ENCODE data around the gene CCDC12.
"Not testable (repeated sequence)": the region's sequence is repeated elsewhere in the genome, so short reads cannot be mapped to it uniquely, and the experiment has no call there.

CCDC12 gene

GRCh38 chr3:46918634-46919033 is 57.9 kb downstream of the CCDC12 start:
- Histone ChIP-seq H3K9me3 (ENCODE audit: control insufficient read depth in 2 of 2, low read length in 2 of 2) (no peaks in the 10 kb centered on the region), H3K36me3 (ENCODE audit: control insufficient read depth in 2 of 2, insufficient read depth in 2 of 2, low read length in 2 of 2) (peaks cover 39 to 42% of the 10 kb centered on the region in 2 donors), H3K27me3 (ENCODE audit: control insufficient read depth in 1 of 2, insufficient read depth in 2 of 2, low read length in 2 of 2) (no peaks in the 10 kb centered on the region), H3K4me3 (ENCODE audit: low read length in 2 of 2) (no peak overlapping the region), H3K9ac (ENCODE audit: low read length in 2 of 2) (no peak overlapping the region), H3K4me1 (ENCODE audit: control insufficient read depth, insufficient read depth, low read length) (peaks cover 12% of the 10 kb centered on the region), H3K27ac (ENCODE audit: low read length) (no peak overlapping the region)

DNA sequence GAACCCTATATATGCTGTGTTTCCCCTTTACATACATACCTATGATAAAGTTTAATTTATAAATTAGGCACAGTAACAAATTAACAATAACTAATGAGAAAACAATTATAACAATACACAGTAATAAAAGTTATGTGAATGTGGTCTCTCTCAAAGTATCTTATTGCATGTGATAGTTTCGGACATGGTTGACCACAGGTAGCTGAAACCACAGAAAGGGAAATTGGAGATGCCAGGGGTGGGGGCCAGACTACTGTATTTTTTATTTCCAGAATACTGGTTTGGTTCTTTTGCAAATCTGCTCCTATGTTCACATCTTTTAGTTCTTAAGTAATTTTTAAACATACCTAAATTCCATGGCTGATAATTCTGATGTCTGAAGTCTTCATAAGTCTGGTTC is 58.3 kb downstream of the CCDC12 start:
- Histone ChIP-seq H3K4me1 (ENCODE audit: control insufficient read depth, insufficient read depth, low read length) (peaks cover 11% of the 10 kb centered on the region), H3K27ac (ENCODE audit: low read length) (no peak overlapping the region), H3K36me3 (ENCODE audit: control insufficient read depth in 2 of 2, insufficient read depth in 2 of 2, low read length in 2 of 2) (peaks cover 39 to 40% of the 10 kb centered on the region in 2 donors), H3K4me3 (ENCODE audit: low read length in 2 of 2) (no peak overlapping the region), H3K27me3 (ENCODE audit: control insufficient read depth in 1 of 2, insufficient read depth in 2 of 2, low read length in 2 of 2) (no peaks in the 10 kb centered on the region), H3K9me3 (ENCODE audit: control insufficient read depth in 2 of 2, low read length in 2 of 2) (no peaks in the 10 kb centered on the region), H3K9ac (ENCODE audit: low read length in 2 of 2) (no peak overlapping the region)

GRCh38 chr3:46917257-46917656 is 59.3 kb downstream of the CCDC12 start:
- H3K4me1 ChIP-seq (ENCODE audit: control insufficient read depth, insufficient read depth, low read length), result peaks cover 8% of the 10 kb centered on the region
- H3K9ac ChIP-seq (ENCODE audit: low read length in 2 of 2), result no peak overlapping the region
- no peak overlapping the region for H3K27ac ChIP-seq (ENCODE audit: low read length)
- H3K27me3 ChIP-seq (ENCODE audit: control insufficient read depth in 1 of 2, insufficient read depth in 2 of 2, low read length in 2 of 2), result no peaks in the 10 kb centered on the region
- peaks cover 31% of the 10 kb centered on the region in 2 donors for H3K36me3 ChIP-seq (ENCODE audit: control insufficient read depth in 2 of 2, insufficient read depth in 2 of 2, low read length in 2 of 2)
- H3K9me3 ChIP-seq (ENCODE audit: control insufficient read depth in 2 of 2, low read length in 2 of 2), result no peaks in the 10 kb centered on the region
- H3K4me3 ChIP-seq (ENCODE audit: low read length in 2 of 2), result no peak overlapping the region

- H3K36me3 ChIP-seq (ENCODE audit: control insufficient read depth in 2 of 2, insufficient read depth in 2 of 2, low read length in 2 of 2), result peaks cover 27% of the 10 kb centered on the region in 2 donors
Observed at GRCh38 chr3:46916799-46917198, 59.7 kb downstream of the CCDC12 start.

GRCh38 chr3:46916278-46916677 is 60.3 kb downstream of the CCDC12 start:
- peaks cover 22% of the 10 kb centered on the region in 2 donors for H3K36me3 ChIP-seq (ENCODE audit: control insufficient read depth in 2 of 2, insufficient read depth in 2 of 2, low read length in 2 of 2)
- H3K9ac ChIP-seq (ENCODE audit: low read length in 2 of 2), result no peak overlapping the region
- no peaks in the 10 kb centered on the region for H3K27me3 ChIP-seq (ENCODE audit: control insufficient read depth in 1 of 2, insufficient read depth in 2 of 2, low read length in 2 of 2)
- H3K4me3 ChIP-seq (ENCODE audit: low read length in 2 of 2), result no peak overlapping the region
- H3K9me3 ChIP-seq (ENCODE audit: control insufficient read depth in 2 of 2, low read length in 2 of 2), result no peaks in the 10 kb centered on the region
- no peak overlapping the region for H3K27ac ChIP-seq (ENCODE audit: low read length)
- peaks cover 8% of the 10 kb centered on the region for H3K4me1 ChIP-seq (ENCODE audit: control insufficient read depth, insufficient read depth, low read length)

More at GRCh38 chr3:46916799-46917198, 59.7 kb downstream of the CCDC12 start:
- Histone ChIP-seq H3K4me1 (ENCODE audit: control insufficient read depth, insufficient read depth, low read length) (peaks cover 8% of the 10 kb centered on the region), H3K9ac (ENCODE audit: low read length in 2 of 2) (no peak overlapping the region), H3K4me3 (ENCODE audit: low read length in 2 of 2) (no peak overlapping the region), H3K27ac (ENCODE audit: low read length) (no peak overlapping the region), H3K9me3 (ENCODE audit: control insufficient read depth in 2 of 2, low read length in 2 of 2) (no peaks in the 10 kb centered on the region), H3K27me3 (ENCODE audit: control insufficient read depth in 1 of 2, insufficient read depth in 2 of 2, low read length in 2 of 2) (no peaks in the 10 kb centered on the region)

GRCh38 chr3:46915297-46915822 is 61.2 kb downstream of the CCDC12 start:
- Histone ChIP-seq H3K4me1 (ENCODE audit: control insufficient read depth, insufficient read depth, low read length) (peaks cover 8% of the 10 kb centered on the region), H3K9ac (ENCODE audit: low read length in 2 of 2) (no peak overlapping the region), H3K27ac (ENCODE audit: low read length) (no peak overlapping the region), H3K36me3 (ENCODE audit: control insufficient read depth in 2 of 2, insufficient read depth in 2 of 2, low read length in 2 of 2) (peaks cover 12 to 14% of the 10 kb centered on the region in 2 donors), H3K4me3 (ENCODE audit: low read length in 2 of 2) (no peak overlapping the region), H3K9me3 (ENCODE audit: control insufficient read depth in 2 of 2, low read length in 2 of 2) (no peaks in the 10 kb centered on the region), H3K27me3 (ENCODE audit: control insufficient read depth in 1 of 2, insufficient read depth in 2 of 2, low read length in 2 of 2) (no peaks in the 10 kb centered on the region)

GRCh38 chr3:46914849-46915248 is 61.7 kb downstream of the CCDC12 start:
- Histone ChIP-seq H3K27me3 (ENCODE audit: control insufficient read depth in 1 of 2, insufficient read depth in 2 of 2, low read length in 2 of 2) (no peaks in the 10 kb centered on the region), H3K4me3 (ENCODE audit: low read length in 2 of 2) (no peak overlapping the region)

DNA sequence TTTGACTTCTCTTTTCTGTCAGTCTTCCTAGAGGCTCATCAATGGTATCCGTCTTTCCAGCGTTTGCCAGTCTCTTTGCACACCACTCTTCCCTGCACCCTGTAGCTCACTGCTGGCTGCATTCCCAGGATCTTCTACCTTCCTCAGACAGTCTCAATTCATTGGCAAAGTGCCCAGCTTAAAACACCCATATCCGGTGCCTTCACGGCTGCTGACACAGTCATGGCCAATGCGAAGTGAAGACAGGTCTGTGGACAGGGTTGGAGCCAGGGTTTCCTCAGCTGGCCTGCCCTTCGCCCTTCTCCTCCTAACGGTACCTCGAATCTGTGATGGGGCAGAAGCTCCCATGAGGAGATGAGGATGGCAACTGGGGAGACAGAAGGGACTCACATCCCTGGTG is 62.9 kb downstream of the CCDC12 start:
- Histone ChIP-seq H3K4me3 (ENCODE audit: low read length in 2 of 2) (no peak overlapping the region), H3K36me3 (ENCODE audit: control insufficient read depth in 2 of 2, insufficient read depth in 2 of 2, low read length in 2 of 2) (peaks cover 4% of the 10 kb centered on the region in 2 donors), H3K27ac (ENCODE audit: low read length) (no peak overlapping the region), H3K27me3 (ENCODE audit: control insufficient read depth in 1 of 2, insufficient read depth in 2 of 2, low read length in 2 of 2) (peaks cover 0 to 4% of the 10 kb centered on the region in 2 donors), H3K9me3 (ENCODE audit: control insufficient read depth in 2 of 2, low read length in 2 of 2) (no peaks in the 10 kb centered on the region), H3K9ac (ENCODE audit: low read length in 2 of 2) (no peak overlapping the region), H3K4me1 (ENCODE audit: control insufficient read depth, insufficient read depth, low read length) (peaks cover 20% of the 10 kb centered on the region)

More at GRCh38 chr3:46914849-46915248, 61.7 kb downstream of the CCDC12 start:
- Histone ChIP-seq H3K36me3 (ENCODE audit: control insufficient read depth in 2 of 2, insufficient read depth in 2 of 2, low read length in 2 of 2) (peaks cover 7 to 9% of the 10 kb centered on the region in 2 donors), H3K9ac (ENCODE audit: low read length in 2 of 2) (no peak overlapping the region), H3K4me1 (ENCODE audit: control insufficient read depth, insufficient read depth, low read length) (peaks cover 9% of the 10 kb centered on the region), H3K9me3 (ENCODE audit: control insufficient read depth in 2 of 2, low read length in 2 of 2) (no peaks in the 10 kb centered on the region), H3K27ac (ENCODE audit: low read length) (no peak overlapping the region)

DNA sequence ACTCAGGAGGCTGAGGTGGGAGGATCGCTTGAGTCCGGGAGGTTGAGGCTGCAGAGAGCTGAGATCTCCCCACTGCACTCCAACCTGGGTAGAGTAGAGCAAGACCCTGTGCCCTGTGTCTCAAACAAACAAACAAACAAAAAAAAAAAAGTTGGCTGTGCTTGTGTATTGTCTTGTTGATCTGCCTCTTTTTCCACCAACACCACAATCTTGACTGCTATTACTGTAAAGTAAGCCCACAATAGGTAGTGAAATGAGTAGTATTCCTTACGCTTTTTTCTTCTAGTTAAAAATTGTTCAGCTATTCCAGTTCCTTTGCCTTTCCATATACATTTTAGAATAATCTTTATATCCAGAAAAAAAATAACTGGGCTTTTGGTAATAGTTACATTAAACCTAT is 63.6 kb downstream of the CCDC12 start:
- Histone ChIP-seq H3K36me3 (ENCODE audit: control insufficient read depth in 2 of 2, insufficient read depth in 2 of 2, low read length in 2 of 2) (peaks cover 3 to 4% of the 10 kb centered on the region in 2 donors), H3K9me3 (ENCODE audit: control insufficient read depth in 2 of 2, low read length in 2 of 2) (no peaks in the 10 kb centered on the region), H3K4me1 (ENCODE audit: control insufficient read depth, insufficient read depth, low read length) (peaks cover 24% of the 10 kb centered on the region), H3K4me3 (ENCODE audit: low read length in 2 of 2) (no peak overlapping the region), H3K9ac (ENCODE audit: low read length in 2 of 2) (no peak overlapping the region), H3K27ac (ENCODE audit: low read length) (no peak overlapping the region), H3K27me3 (ENCODE audit: control insufficient read depth in 1 of 2, insufficient read depth in 2 of 2, low read length in 2 of 2) (peaks cover 0 to 4% of the 10 kb centered on the region in 2 donors)

DNA sequence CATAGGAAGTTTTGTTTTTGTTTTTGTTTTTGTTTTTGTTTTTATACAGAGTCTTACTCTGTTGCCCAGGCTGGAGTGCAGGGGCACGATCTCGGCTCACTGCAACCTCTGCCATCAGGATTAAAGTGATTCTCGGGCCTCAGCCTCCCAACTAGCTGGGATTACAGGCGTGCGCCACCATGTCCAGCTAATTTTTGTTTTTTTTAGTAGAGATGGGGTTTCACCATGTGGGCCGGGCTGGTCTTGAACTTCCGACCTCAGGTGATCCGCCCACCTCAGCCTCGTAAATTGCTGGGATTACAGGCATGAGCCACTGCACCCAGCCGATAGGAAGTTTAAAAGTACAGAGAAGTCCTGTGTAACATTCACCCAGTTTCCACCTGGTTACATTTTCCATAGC is 65.6 kb downstream of the CCDC12 start:
- H3K27me3 ChIP-seq (ENCODE audit: control insufficient read depth in 1 of 2, insufficient read depth in 2 of 2, low read length in 2 of 2); H3K4me3 ChIP-seq (ENCODE audit: low read length in 2 of 2): not testable (repeated sequence)

GRCh38 chr3:46910166-46910760 is 66.3 kb downstream of the CCDC12 start:
- no peaks in the 10 kb centered on the region for H3K9me3 ChIP-seq (ENCODE audit: control insufficient read depth in 2 of 2, low read length in 2 of 2)
- no peaks in the 10 kb centered on the region for H3K36me3 ChIP-seq (ENCODE audit: control insufficient read depth in 2 of 2, insufficient read depth in 2 of 2, low read length in 2 of 2)
- no peak overlapping the region for H3K4me3 ChIP-seq (ENCODE audit: low read length in 2 of 2)
- H3K4me1 ChIP-seq (ENCODE audit: control insufficient read depth, insufficient read depth, low read length), result peaks cover 24% of the 10 kb centered on the region
- H3K9ac ChIP-seq (ENCODE audit: low read length in 2 of 2), result peak overlapping the region in 1 of 2 donors; percentile 42
- peaks cover 0 to 5% of the 10 kb centered on the region in 2 donors for H3K27me3 ChIP-seq (ENCODE audit: control insufficient read depth in 1 of 2, insufficient read depth in 2 of 2, low read length in 2 of 2)
- H3K27ac ChIP-seq (ENCODE audit: low read length), result no peak overlapping the region

More for the DNA sequence above, 65.6 kb downstream of the CCDC12 start:
- H3K4me1 ChIP-seq (ENCODE audit: control insufficient read depth, insufficient read depth, low read length), result peaks cover 24% of the 10 kb centered on the region
- not testable (repeated sequence) for H3K9me3 ChIP-seq (ENCODE audit: control insufficient read depth in 2 of 2, low read length in 2 of 2); H3K27ac ChIP-seq (ENCODE audit: low read length); H3K9ac ChIP-seq (ENCODE audit: low read length in 2 of 2); H3K36me3 ChIP-seq (ENCODE audit: control insufficient read depth in 2 of 2, insufficient read depth in 2 of 2, low read length in 2 of 2)
